HG02623 (cell line): ENCODE data around the gene ICAM3.

ENCODE experiments used
- ATAC-seq: cut with Tn5 transposase; IDR thresholded peaks from one replicate; pipeline ENCODE4 v1.9.1; 2021; ENCODE audit warnings: moderate library complexity; ENCODE audit not compliant: unreplicated experiment

ICAM3 gene

DNA sequence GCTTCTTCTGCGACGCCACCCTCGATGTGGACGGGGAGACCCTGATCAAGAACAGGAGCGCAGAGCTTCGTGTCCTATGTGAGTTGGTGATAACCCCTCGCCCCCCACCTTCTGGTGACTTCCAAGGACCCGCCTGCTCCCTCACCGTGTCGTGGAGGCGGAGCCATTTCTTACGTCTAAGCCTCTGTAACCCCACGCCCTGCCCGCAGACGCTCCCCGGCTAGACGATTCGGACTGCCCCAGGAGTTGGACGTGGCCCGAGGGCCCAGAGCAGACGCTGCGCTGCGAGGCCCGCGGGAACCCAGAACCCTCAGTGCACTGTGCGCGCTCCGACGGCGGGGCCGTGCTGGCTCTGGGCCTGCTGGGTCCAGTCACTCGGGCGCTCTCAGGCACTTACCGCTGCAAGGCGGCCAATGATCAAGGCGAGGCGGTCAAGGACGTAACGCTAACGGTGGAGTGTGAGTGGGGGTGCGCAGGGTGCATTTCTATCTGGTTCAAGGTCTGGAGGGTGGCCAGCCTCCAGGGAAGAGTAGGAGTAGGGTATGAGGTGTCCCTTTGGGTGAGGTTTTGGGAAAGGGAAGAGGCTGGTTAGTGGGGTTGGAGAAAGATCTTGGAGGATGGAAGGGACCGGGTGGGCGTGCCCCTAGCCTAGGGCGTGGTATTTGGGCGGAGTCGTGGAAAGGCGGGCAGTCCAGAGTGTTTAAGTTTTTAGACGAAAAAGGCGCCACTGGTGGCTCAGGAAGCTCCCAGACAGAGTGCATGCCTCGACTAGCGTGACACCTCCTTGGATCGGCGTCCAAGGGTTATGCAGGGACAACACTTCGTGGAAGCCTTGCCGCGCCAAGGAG, 46.4 kb downstream of the ICAM3 start:
- ATAC-seq: no peak

DNA sequence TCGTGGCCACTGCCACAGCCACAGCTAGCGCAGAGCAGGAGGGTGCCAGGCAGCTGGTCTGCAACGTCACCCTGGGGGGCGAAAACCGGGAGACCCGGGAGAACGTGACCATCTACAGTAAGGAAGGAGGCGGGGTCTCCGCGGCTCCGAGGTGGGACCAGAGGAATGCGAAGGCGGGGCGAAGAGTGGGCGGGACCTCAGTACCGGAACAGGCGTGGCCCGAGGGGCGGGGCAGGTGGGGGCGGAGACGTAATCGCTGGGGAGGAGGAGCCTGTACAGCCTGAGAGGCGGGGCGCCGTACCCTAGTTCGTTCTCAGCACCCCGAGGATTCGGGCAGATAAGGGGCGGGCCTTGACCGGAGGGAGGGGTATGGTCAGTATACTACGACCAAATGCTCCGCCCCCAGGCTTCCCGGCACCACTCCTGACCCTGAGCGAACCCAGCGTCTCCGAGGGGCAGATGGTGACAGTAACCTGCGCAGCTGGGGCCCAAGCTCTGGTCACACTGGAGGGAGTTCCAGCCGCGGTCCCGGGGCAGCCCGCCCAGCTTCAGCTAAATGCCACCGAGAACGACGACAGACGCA, 47.1 kb downstream of the ICAM3 start:
- no peak for ATAC-seq

DNA sequence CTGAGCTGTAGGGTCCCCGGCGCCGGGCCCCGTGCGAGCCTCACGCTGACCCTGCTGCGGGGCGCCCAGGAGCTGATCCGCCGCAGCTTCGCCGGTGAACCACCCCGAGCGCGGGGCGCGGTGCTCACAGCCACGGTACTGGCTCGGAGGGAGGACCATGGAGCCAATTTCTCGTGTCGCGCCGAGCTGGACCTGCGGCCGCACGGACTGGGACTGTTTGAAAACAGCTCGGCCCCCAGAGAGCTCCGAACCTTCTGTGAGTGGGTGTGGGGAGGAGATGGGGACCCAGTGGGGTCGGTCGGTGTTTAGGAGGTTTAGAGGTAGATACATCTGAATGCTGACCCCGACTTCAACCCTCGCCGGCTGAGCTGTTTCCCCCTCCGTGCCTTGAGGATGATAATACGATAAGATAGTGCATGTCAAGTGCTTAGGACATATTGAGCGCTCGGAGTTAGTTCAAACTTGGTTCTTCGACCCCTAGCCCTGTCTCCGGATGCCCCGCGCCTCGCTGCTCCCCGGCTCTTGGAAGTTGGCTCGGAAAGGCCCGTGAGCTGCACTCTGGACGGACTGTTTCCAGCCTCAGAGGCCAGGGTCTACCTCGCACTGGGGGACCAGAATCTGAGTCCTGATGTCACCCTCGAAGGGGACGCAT, 47.7 kb downstream of the ICAM3 start:
- ATAC-seq: no peak

- no peak for ATAC-seq
Observed at GRCh38 chr19:10290876-10291553, 48.4 kb downstream of the ICAM3 start.

GRCh38 chr19:10290357-10290875, 49.0 kb downstream of the ICAM3 start:
- no peak for ATAC-seq

DNA sequence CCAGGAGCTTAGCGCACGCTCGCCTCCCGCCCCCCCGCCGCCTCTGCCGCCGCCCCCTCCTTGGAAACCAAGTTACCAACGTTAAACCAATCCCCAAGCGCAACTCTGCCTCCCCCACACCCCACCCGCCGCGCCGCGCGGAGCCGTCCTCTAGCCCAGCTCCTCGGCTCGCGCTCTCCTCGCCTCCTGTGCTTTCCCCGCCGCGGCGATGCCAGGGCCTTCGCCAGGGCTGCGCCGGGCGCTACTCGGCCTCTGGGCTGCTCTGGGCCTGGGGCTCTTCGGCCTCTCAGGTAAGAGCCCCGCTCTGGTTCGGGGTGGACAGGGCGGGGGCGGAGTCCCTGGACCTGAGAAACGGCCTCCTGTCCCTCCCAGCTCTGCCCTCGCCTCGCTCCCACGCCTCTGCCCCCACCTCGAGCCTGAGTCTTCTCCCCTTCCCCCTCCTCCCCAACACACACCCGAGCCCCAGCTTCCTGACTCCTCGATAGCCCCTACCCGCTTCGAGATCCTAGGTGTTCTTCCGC, 49.5 kb downstream of the ICAM3 start, which contains the start of gene ICAM5:
Gene ICAM5 (plus strand): TSS at position 117 of the 521 bp plus-strand sequence. CDS start 92 bp downstream, at position 209.
- ATAC-seq: no peak

DNA sequence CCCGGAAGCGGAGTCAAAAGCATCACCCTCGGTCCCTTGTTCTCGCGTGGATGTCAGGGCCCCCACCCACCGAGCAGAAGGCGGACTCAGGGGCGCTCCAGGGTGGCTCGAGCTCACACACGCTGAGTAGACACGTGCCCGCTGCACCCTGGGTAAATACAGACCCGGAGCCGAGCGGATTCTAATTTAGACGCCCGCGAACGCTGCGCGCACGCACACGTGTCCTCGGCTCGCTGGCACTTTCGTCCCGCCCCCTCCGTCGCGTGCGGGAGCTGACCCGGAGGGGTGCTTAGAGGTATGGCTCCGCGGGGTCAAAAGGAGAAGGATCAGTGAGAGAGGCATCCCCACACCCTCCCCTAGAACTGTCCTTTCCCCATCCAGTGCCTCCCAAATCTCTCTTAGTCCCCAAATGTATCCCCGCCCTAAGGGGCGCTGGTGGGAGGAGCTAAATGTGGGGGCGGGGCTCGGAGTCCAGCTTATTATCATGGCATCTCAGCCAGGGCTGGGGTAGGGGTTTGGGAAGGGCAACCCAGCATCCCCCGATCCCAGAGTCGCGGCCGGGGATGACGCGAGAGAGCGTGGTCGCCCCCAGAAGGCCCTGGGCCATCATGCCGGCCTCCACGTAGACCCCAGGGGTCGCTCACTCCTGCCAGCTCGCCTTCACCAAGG, 50.1 kb downstream of the ICAM3 start:
- ATAC-seq: no peak

DNA sequence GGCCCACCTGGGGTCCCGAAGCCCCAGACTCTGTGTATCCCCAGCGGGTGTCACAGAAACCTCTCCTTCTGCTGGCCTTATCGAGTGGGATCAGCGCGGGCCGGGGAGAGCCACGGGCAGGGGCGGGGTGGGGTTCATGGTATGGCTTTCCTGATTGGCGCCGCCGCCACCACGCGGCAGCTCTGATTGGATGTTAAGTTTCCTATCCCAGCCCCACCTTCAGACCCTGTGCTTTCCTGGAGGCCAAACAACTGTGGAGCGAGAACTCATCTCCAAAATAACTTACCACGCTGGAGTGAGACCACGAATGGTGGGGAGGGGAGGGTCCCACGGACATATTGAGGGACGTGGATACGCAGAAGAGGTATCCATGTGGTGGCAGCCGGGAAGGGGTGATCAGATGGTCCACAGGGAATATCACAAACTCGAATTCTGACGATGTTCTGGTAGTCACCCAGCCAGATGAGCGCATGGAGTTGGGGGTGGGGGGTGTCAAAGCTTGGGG, 50.7 kb downstream of the ICAM3 start:
- no peak for ATAC-seq

DNA sequence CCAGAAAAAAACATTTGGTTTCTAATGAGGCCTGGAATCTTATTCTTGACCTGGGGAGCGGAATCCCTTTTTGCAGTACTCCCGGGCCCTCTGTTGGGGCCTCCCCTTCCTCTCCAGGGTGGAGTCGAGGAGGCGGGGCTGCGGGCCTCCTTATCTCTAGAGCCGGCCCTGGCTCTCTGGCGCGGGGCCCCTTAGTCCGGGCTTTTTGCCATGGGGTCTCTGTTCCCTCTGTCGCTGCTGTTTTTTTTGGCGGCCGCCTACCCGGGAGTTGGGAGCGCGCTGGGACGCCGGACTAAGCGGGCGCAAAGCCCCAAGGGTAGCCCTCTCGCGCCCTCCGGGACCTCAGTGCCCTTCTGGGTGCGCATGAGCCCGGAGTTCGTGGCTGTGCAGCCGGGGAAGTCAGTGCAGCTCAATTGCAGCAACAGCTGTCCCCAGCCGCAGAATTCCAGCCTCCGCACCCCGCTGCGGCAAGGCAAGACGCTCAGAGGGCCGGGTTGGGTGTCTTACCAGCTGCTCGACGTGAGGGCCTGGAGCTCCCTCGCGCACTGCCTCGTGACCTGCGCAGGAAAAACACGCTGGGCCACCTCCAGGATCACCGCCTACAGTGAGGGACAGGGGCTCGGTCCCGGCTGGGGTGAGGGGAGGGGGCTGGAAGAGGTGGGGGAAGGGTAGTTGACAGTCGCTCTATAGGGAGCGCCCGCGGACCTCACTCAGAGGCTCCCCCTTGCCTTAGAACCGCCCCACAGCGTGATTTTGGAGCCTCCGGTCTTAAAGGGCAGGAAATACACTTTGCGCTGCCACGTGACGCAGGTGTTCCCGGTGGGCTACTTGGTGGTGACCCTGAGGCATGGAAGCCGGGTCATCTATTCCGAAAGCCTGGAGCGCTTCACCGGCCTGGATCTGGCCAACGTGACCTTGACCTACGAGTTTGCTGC, 52.4 kb downstream of the ICAM3 start, which contains the start of gene ICAM4:
Gene ICAM4 (plus strand): TSS at position 153 of the 935 bp plus-strand sequence. CDS start 58 bp downstream, at position 211.
- ATAC-seq: no peak

DNA sequence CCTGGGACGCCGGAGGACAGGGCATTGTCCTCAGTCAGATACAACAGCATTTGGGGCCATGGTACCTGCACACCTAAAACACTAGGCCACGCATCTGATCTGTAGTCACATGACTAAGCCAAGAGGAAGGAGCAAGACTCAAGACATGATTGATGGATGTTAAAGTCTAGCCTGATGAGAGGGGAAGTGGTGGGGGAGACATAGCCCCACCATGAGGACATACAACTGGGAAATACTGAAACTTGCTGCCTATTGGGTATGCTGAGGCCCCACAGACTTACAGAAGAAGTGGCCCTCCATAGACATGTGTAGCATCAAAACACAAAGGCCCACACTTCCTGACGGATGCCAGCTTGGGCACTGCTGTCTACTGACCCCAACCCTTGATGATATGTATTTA, 54.0 kb downstream of the ICAM3 start:
- ATAC-seq: no peak

GRCh38 chr19:10284960-10285278, 54.5 kb downstream of the ICAM3 start:
- ATAC-seq: no peak

DNA sequence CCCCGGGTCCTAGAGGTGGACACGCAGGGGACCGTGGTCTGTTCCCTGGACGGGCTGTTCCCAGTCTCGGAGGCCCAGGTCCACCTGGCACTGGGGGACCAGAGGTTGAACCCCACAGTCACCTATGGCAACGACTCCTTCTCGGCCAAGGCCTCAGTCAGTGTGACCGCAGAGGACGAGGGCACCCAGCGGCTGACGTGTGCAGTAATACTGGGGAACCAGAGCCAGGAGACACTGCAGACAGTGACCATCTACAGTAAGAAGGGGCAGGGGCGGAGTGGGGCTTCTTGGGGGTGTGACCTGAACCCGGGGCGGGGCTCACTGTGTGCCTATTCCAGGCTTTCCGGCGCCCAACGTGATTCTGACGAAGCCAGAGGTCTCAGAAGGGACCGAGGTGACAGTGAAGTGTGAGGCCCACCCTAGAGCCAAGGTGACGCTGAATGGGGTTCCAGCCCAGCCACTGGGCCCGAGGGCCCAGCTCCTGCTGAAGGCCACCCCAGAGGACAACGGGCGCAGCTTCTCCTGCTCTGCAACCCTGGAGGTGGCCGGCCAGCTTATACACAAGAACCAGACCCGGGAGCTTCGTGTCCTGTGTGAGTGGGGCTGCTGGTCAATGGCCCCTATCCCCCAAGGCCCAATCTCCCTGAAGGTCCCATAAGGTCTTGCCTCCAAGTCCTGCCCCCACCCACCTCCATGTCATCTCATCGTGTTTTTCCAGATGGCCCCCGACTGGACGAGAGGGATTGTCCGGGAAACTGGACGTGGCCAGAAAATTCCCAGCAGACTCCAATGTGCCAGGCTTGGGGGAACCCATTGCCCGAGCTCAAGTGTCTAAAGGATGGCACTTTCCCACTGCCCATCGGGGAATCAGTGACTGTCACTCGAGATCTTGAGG, 55.1 kb downstream of the ICAM3 start:
- no peak for ATAC-seq
